PC-3 (cell line): ENCODE measurements around the gene ATP5F1B. TPM values are rescaled to one million over a fixed set of nuclear protein-coding genes. Genes with fewer than 3 reads are reported as not detected.

ENCODE experiments used
- ATAC-seq: fragments of 200-7000 bp; cut with Tn5 transposase; 2 replicates; pipeline ENCODE4 v1.9.1; 2020; ENCODE audit warnings: mild to moderate bottlenecking, moderate library complexity
- BruUV-seq: library from RNA; stranded (reverse); fragments of 400-500 nt; replicated peaks from 2 replicates; lab custom pipeline; 2021; lab: Mats Ljungman, UMichigan
- CTCF ChIA-PET: fragments of 300-600 bp; sonication (Branson Sonifier 250); formaldehyde crosslinking; loops from one replicate; lab custom pipeline; 2022; ENCODE audit warnings: antibody characterized with exemption; lab: Charles Lee
- POLR2A ChIA-PET: fragments of 300-600 bp; sonication (Branson Sonifier 250); formaldehyde crosslinking; loops from one replicate; lab custom pipeline; 2022; ENCODE audit warnings: antibody characterized with exemption; ENCODE audit not compliant: unreplicated experiment; lab: Charles Lee
- DNase-seq: peaks from one replicate; pipeline ENCODE4 v3.0.0-alpha.2; 2015
- H2AFZ ChIP-seq: fragments of 300-600 bp; sonication (generic); 2 replicates; pipeline ENCODE4 v1.6.0; 2016; ENCODE audit warnings: antibody characterized with exemption, low read length
- H3F3A ChIP-seq: fragments of 300-600 bp; sonication (generic); one replicate; pipeline ENCODE4 v1.6.0; 2017; ENCODE audit warnings: antibody characterized with exemption, low read length, control low read depth, mild to moderate bottlenecking; ENCODE audit not compliant: unreplicated experiment
- H3K27ac ChIP-seq: fragments of 300-600 bp; sonication (generic); 2 replicates; pipeline ENCODE4 v1.5.1; 2016; ENCODE audit warnings: mild to moderate bottlenecking, low read length
- H3K27me3 ChIP-seq: fragments of 300-600 bp; sonication (generic); 2 replicates; pipeline ENCODE4 v1.6.1; 2016; ENCODE audit warnings: low read length, mixed read lengths
- H3K36me3 ChIP-seq: fragments of 300-600 bp; sonication (generic); 2 replicates; pipeline ENCODE4 v1.6.1; 2016; ENCODE audit warnings: low read depth, mixed run types, low read length, mixed read lengths
- H3K4me1 ChIP-seq: fragments of 300-600 bp; sonication (generic); 2 replicates; pipeline ENCODE4 v1.5.1; 2016; ENCODE audit warnings: low read length; ENCODE audit not compliant: insufficient read depth
- H3K4me2 ChIP-seq: fragments of 300-600 bp; sonication (generic); 2 replicates; pipeline ENCODE4 v1.6.0; 2016; ENCODE audit warnings: low read length
- H3K4me3 ChIP-seq: fragments of 300-600 bp; sonication (generic); 2 replicates; pipeline ENCODE4 v1.5.1; 2016; ENCODE audit warnings: mild to moderate bottlenecking, low read length, mixed read lengths
- H3K79me2 ChIP-seq: fragments of 300-600 bp; sonication (generic); 2 replicates; pipeline ENCODE4 v1.6.1; 2017; ENCODE audit warnings: low read length, mixed read lengths
- H3K9ac ChIP-seq: fragments of 300-600 bp; sonication (generic); 2 replicates; pipeline ENCODE4 v1.6.0; 2016; ENCODE audit warnings: mild to moderate bottlenecking, low read length
- H3K9me2 ChIP-seq: fragments of 300-600 bp; sonication (generic); replicated peaks from 2 replicates; pipeline ENCODE4 v1.6.1; 2016; ENCODE audit warnings: mixed run types, low read length, mixed read lengths
- H3K9me3 ChIP-seq: fragments of 300-600 bp; sonication (generic); 2 replicates; pipeline ENCODE4 v1.6.1; 2016; ENCODE audit warnings: low read length, mixed read lengths
- H4K20me1 ChIP-seq: fragments of 300-600 bp; sonication (generic); 2 replicates; pipeline ENCODE4 v1.6.1; 2016; ENCODE audit warnings: low read length, mixed read lengths
- EZH2 ChIP-seq: fragments of 300-600 bp; sonication (generic); IDR thresholded peaks from one replicate; pipeline ENCODE4 v1.6.1; 2017; ENCODE audit warnings: antibody characterized with exemption, mild to moderate bottlenecking, low read length; ENCODE audit not compliant: unreplicated experiment
- EZH2phosphoT487 ChIP-seq: fragments of 300-600 bp; sonication (generic); IDR thresholded peaks from 2 replicates; pipeline ENCODE4 v1.6.1; 2018; ENCODE audit warnings: mild to moderate bottlenecking, antibody characterized with exemption, low read length, borderline replicate concordance
- intact Hi-C: fragments of 100-400 bp; cut with micrococcal nuclease; formaldehyde crosslinking; loops from 2 replicates; pipeline ENCODE4 v1.9.0; 2023
- total RNA-seq: library from RNA; depleted of rRNA; stranded (reverse); fragments of >200 nt; gene quantifications from 2 replicates; pipeline ENCODE4 v1.2.3, GENCODE V29; 2014
- TF ChIP-seq, protein P1 (sequence below): fragments of 300-600 bp; sonication (generic); conservative IDR thresholded peaks from 2 replicates; pipeline ENCODE4 v1.5.1; 2017; ENCODE audit warnings: antibody characterized with exemption, low read depth, mild to moderate bottlenecking, low read length

ATP5F1B gene
- total RNA-seq, 1 experiment from 2014 or later = 1,046 TPM

GRCh38 chr12:56682323-56682722 lies 36.5 kb upstream of the ATP5F1B start:
- H3K4me1 ChIP-seq = peaks cover 11% of the 10 kb centered on the region; the same call in 1 of the 2 replicates
- DNase-seq = no peak
- ATAC-seq = no peak
- intact Hi-C loops = no loop called here
- no peak overlapping the region for H3K9ac ChIP-seq
- no peak overlapping the region for H2AFZ ChIP-seq
- H3K9me3 ChIP-seq = no peaks in the 10 kb centered on the region
- H3K4me2 ChIP-seq = peak overlapping the region; percentile 94; the same call in 1 of the 2 replicates
- peaks cover 12% of the 10 kb centered on the region for H3F3A ChIP-seq
- H3K36me3 ChIP-seq = peaks cover 46% of the 10 kb centered on the region
- no TSS peak for BruUV-seq
- H3K79me2 ChIP-seq = peaks cover 100% of the 10 kb centered on the region
- ChIA-PET POLR2A (no interaction called here), CTCF (no interaction called here)
- no peaks in the 10 kb centered on the region for H3K9me2 ChIP-seq
- H3K27ac ChIP-seq = no peak overlapping the region
- no peak for TF ChIP-seq EZH2phosphoT487
- TF ChIP-seq, protein P1, sequence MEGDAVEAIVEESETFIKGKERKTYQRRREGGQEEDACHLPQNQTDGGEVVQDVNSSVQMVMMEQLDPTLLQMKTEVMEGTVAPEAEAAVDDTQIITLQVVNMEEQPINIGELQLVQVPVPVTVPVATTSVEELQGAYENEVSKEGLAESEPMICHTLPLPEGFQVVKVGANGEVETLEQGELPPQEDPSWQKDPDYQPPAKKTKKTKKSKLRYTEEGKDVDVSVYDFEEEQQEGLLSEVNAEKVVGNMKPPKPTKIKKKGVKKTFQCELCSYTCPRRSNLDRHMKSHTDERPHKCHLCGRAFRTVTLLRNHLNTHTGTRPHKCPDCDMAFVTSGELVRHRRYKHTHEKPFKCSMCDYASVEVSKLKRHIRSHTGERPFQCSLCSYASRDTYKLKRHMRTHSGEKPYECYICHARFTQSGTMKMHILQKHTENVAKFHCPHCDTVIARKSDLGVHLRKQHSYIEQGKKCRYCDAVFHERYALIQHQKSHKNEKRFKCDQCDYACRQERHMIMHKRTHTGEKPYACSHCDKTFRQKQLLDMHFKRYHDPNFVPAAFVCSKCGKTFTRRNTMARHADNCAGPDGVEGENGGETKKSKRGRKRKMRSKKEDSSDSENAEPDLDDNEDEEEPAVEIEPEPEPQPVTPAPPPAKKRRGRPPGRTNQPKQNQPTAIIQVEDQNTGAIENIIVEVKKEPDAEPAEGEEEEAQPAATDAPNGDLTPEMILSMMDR = no peak
- H4K20me1 ChIP-seq = peaks cover 81% of the 10 kb centered on the region
- no peaks in the 10 kb centered on the region for H3K27me3 ChIP-seq
- no peak overlapping the region for H3K4me3 ChIP-seq

- H2AFZ ChIP-seq = no peak overlapping the region
- intact Hi-C loops = no loop called here
- H4K20me1 ChIP-seq = peaks cover 78% of the 10 kb centered on the region
- ChIA-PET CTCF (no interaction called here), POLR2A (no interaction called here)
- no TSS peak for BruUV-seq
- H3K27ac ChIP-seq = no peak overlapping the region
- H3K9ac ChIP-seq = no peak overlapping the region
- H3K4me1 ChIP-seq = peaks cover 11% of the 10 kb centered on the region; the same call in 1 of the 2 replicates
- no peaks in the 10 kb centered on the region for H3K27me3 ChIP-seq
- H3K9me3 ChIP-seq = no peaks in the 10 kb centered on the region
- peaks cover 100% of the 10 kb centered on the region for H3K79me2 ChIP-seq
- no peaks in the 10 kb centered on the region for H3K9me2 ChIP-seq
- peaks cover 14% of the 10 kb centered on the region for H3F3A ChIP-seq
- ATAC-seq (no peak), DNase-seq (no peak)
- no peak overlapping the region for H3K4me3 ChIP-seq
- H3K4me2 ChIP-seq = no peak overlapping the region
- no peak for TF ChIP-seq EZH2phosphoT487
- TF ChIP-seq EZH2 = no peak
- TF ChIP-seq, protein P1 = no peak
- peaks cover 40% of the 10 kb centered on the region for H3K36me3 ChIP-seq
These were observed 34.2 kb upstream of the ATP5F1B start for GRCh38 chr12:56679883-56680575.

- intact Hi-C loops = no loop called here
- no peaks in the 10 kb centered on the region for H3K9me2 ChIP-seq
- TF ChIP-seq, protein P1 = no peak
- TF ChIP-seq EZH2phosphoT487 (no peak), EZH2 (no peak)
- H3F3A ChIP-seq = peaks cover 14% of the 10 kb centered on the region
- H3K4me1 ChIP-seq = peaks cover 11% of the 10 kb centered on the region; the same call in 1 of the 2 replicates
- no peaks in the 10 kb centered on the region for H3K9me3 ChIP-seq
- H3K9ac ChIP-seq = no peak overlapping the region
- H3K79me2 ChIP-seq = peaks cover 99% of the 10 kb centered on the region
- H3K36me3 ChIP-seq = peaks cover 40% of the 10 kb centered on the region
- ATAC-seq (no peak), DNase-seq (no peak)
- H3K4me2 ChIP-seq = no peak overlapping the region
- BruUV-seq = no TSS peak
- H2AFZ ChIP-seq = no peak overlapping the region
- no peak overlapping the region for H3K4me3 ChIP-seq
- peaks cover 71% of the 10 kb centered on the region for H4K20me1 ChIP-seq
- ChIA-PET CTCF (no interaction called here), POLR2A (no interaction called here)
- H3K27ac ChIP-seq = no peak overlapping the region
- no peaks in the 10 kb centered on the region for H3K27me3 ChIP-seq
These were observed 33.1 kb upstream of the ATP5F1B start for GRCh38 chr12:56678852-56679251.
